ENCODE data around the gene TNKS1BP1. TPM values are rescaled to one million over a fixed set of nuclear protein-coding genes. Genes with fewer than 3 reads are reported as not detected.

Gene TNKS1BP1
- polyA plus RNA-seq, 1 of the 3 experiments (the other 2 are of a cell fraction), result 43.3 TPM

GRCh38 chr11:57341250-57341808 is 16.6 kb upstream of the TNKS1BP1 start:
- no peaks in the 10 kb centered on the region for H3F3A ChIP-seq (replicated peaks; ENCODE audit: insufficient read depth)
- POLR2A ChIA-PET, result no interaction called here
- no peaks in the 10 kb centered on the region for H3K9me2 ChIP-seq
- CTCF ChIA-PET, result interaction anchor here (1.3 kb wide), 1 partner anchor 185 kb away, joined by 3 read pairs; no protein-coding TSS in a partner anchor
- no peak overlapping the region for H2AFZ ChIP-seq (ENCODE audit: low read depth)
- TF ChIP-seq TAF1 (IDR thresholded peaks at IDR 0.05; ENCODE audit: borderline replicate concordance, low read depth, low read length) (no peak), RAD21 (IDR thresholded peaks at IDR 0.05; ENCODE audit: low read length) (no peak)
- WGBS (ENCODE audit: low lambda C conversion rate), result 68% methylated on average over 6 of the region's 6 CpGs
- H4K20me1 ChIP-seq (ENCODE audit: insufficient read depth), result no peaks in the 10 kb centered on the region
- H3K79me2 ChIP-seq (ENCODE audit: insufficient read depth), result no peaks in the 10 kb centered on the region
- no peaks in the 10 kb centered on the region for H3K9me3 ChIP-seq
- H3K36me3 ChIP-seq (replicated peaks in 1 of 2; ENCODE audit: control insufficient read depth in 1 of 2, insufficient read depth in 2 of 2, low read length in 1 of 2), result no peaks in the 10 kb centered on the region
- H3K27me3 ChIP-seq (ENCODE audit: insufficient read depth), result no peaks in the 10 kb centered on the region
- DNase-seq, result no peak
- H3K4me3 ChIP-seq (ENCODE audit: low read depth in 2 of 2, low read length in 1 of 2), result no peak overlapping the region
- no peak overlapping the region for H3K27ac ChIP-seq (ENCODE audit: low read depth in 2 of 2, low read length in 1 of 2)
- H3K4me1 ChIP-seq (ENCODE audit: control insufficient read depth in 1 of 2, insufficient read depth in 2 of 2, low read depth in 1 of 2, low read length in 1 of 2), result peaks cover 0 to 1% of the 10 kb centered on the region in 2 experiments; a peak in 1 of 4 replicates
- no peak overlapping the region for H3K4me2 ChIP-seq
- no peak overlapping the region for H3K9ac ChIP-seq

- no peak overlapping the region for H3K4me2 ChIP-seq
- CTCF ChIA-PET, result interaction anchor here (1.3 kb wide), 2 partner anchors 9 to 10 kb away, joined by 4 to 5 read pairs; no protein-coding TSS in a partner anchor
- H3K4me3 ChIP-seq (ENCODE audit: low read depth in 2 of 2, low read length in 1 of 2), result no peak overlapping the region
- peak; percentile 59 for DNase-seq
- 59% methylated on average over 12 of the region's 12 CpGs for WGBS (ENCODE audit: low lambda C conversion rate)
- peaks cover 0 to 6% of the 10 kb centered on the region in 2 experiments; a peak in 1 of 4 replicates for H3K4me1 ChIP-seq (ENCODE audit: control insufficient read depth in 1 of 2, insufficient read depth in 2 of 2, low read depth in 1 of 2, low read length in 1 of 2)
- H3K9me3 ChIP-seq, result no peaks in the 10 kb centered on the region
- POLR2A ChIA-PET, result interaction anchor here (0.6 kb wide), 1 partner anchor 396 kb away, joined by 3 read pairs; no protein-coding TSS in a partner anchor
- no peaks in the 10 kb centered on the region for H3K9me2 ChIP-seq
- H4K20me1 ChIP-seq (ENCODE audit: insufficient read depth), result no peaks in the 10 kb centered on the region
- H3K36me3 ChIP-seq (replicated peaks in 1 of 2; ENCODE audit: control insufficient read depth in 1 of 2, insufficient read depth in 2 of 2, low read length in 1 of 2), result no peaks in the 10 kb centered on the region
- no peaks in the 10 kb centered on the region for H3F3A ChIP-seq (replicated peaks; ENCODE audit: insufficient read depth)
- H3K27ac ChIP-seq (ENCODE audit: low read depth in 2 of 2, low read length in 1 of 2), result no peak overlapping the region
- no peak overlapping the region for H3K9ac ChIP-seq
- H3K79me2 ChIP-seq (ENCODE audit: insufficient read depth), result peaks cover 8% of the 10 kb centered on the region; the same call in 1 of the 2 replicates
- no peak overlapping the region for H2AFZ ChIP-seq (ENCODE audit: low read depth)
- TF ChIP-seq PBX3 (IDR thresholded peaks at IDR 0.05), result peak; percentile 52; the same call in 1 of the 2 replicates
- TF ChIP-seq TEAD4 (IDR thresholded peaks at IDR 0.05; ENCODE audit: borderline replicate concordance, insufficient read depth), result no peak
- TF ChIP-seq CTCF (IDR thresholded peaks at IDR 0.05), result peak; percentile 25; the same call in 1 of the 2 replicates
- no peak for TF ChIP-seq CHD2 (IDR thresholded peaks at IDR 0.05; ENCODE audit: low read length, partially characterized antibody)
- no peak for TF ChIP-seq JUND (IDR thresholded peaks at IDR 0.05)
- no peak for TF ChIP-seq POLR2AphosphoS5 (IDR thresholded peaks at IDR 0.05; ENCODE audit: low read depth, low read length)
- TF ChIP-seq SIN3A (IDR thresholded peaks at IDR 0.05; ENCODE audit: borderline replicate concordance, low read depth, low read length), result no peak
- TF ChIP-seq RCOR1 (IDR thresholded peaks at IDR 0.05; ENCODE audit: low read length), result no peak
- no peak for TF ChIP-seq FOXJ3 (CRISPR knock-in tag; IDR thresholded peaks at IDR 0.05)
- TF ChIP-seq GABPA (IDR thresholded peaks at IDR 0.05; ENCODE audit: low read depth), result no peak
- H3K27me3 ChIP-seq (ENCODE audit: insufficient read depth), result no peaks in the 10 kb centered on the region
These were observed 15.4 kb upstream of the TNKS1BP1 start for GRCh38 chr11:57340039-57340615.
